ENCODE measurements around the gene REST. TPM values are rescaled to one million over a fixed set of nuclear protein-coding genes. Genes with fewer than 3 reads are reported as not detected.

REST gene
- total and polyA plus RNA-seq, 2 of the 8 experiments (the other 6 are each of a cell fraction or from before 2014, with no cell fraction given), result 10.2 to 66.3 TPM

DNA sequence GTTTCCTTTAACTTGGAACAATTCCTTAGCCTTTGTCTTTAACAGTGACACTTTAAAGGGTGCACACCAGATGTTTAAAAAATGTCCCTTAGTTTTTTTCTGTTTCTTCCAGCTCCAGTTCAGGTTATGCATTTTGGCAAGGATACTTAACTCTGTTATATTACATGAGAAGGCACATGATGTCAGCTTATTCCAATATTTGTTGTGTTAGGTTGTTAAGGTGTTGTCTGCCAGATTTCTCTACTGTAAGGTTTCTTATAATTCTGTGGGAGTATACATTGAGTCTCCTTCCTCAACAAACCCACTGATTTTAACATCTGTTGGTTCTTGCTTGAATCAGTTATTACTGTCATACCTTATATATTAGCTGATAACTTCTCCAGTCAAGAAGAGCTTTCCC lies 33.3 kb downstream of the REST start:
- Histone ChIP-seq H2BK15ac (ENCODE audit: low read length) (no peak overlapping the region), H2BK5ac (ENCODE audit: low read depth, low read length) (no peak overlapping the region), H3K9me3 (ENCODE audit: insufficient read depth in 2 of 2, low read depth in 1 of 2, low read length in 1 of 2) (no peaks in the 10 kb centered on the region), H3K79me2 (ENCODE audit: control insufficient read depth in 1 of 2, insufficient read depth in 2 of 2, low read length in 2 of 2) (no peaks in the 10 kb centered on the region), H3K4me1 (replicated peaks in 1 of 4; ENCODE audit: control insufficient read depth in 3 of 4, insufficient read depth in 4 of 4, low read length in 3 of 4) (no peaks in the 10 kb centered on the region), H3K4ac (replicated peaks; ENCODE audit: insufficient read length, low read depth, low read length) (no peak overlapping the region), H4K8ac (ENCODE audit: extremely low read depth, insufficient read depth, low read length) (no peak overlapping the region), H2BK120ac (replicated peaks; ENCODE audit: low read depth, low read length) (no peak overlapping the region), H3K27me3 (replicated peaks in 1 of 4; ENCODE audit: control insufficient read depth in 3 of 4, extremely low read depth in 1 of 4, insufficient read depth in 3 of 4, low read length in 3 of 4) (no peaks in the 10 kb centered on the region), H3K23me2 (ENCODE audit: low read depth, low read length) (no peaks in the 10 kb centered on the region), H3K18ac (ENCODE audit: extremely low read depth, low read length) (no peak overlapping the region), H3K79me1 (ENCODE audit: low read depth, low read length) (no peaks in the 10 kb centered on the region), H4K20me1 (replicated peaks in 1 of 2; ENCODE audit: control insufficient read depth in 1 of 2, insufficient read depth in 2 of 2, low read length in 2 of 2) (no peaks in the 10 kb centered on the region), H3K56ac (replicated peaks; ENCODE audit: insufficient read length, low read depth, low read length) (no peak overlapping the region), H3K4me3 (ENCODE audit: extremely low read depth in 1 of 4, insufficient read depth in 2 of 4, low read depth in 3 of 4, low read length in 4 of 4) (no peak overlapping the region), H2AFZ (ENCODE audit: low read length) (no peak overlapping the region), H2BK12ac (ENCODE audit: low read depth, low read length) (no peak overlapping the region), H3K14ac (ENCODE audit: insufficient read length) (no peak overlapping the region), H3K23ac (ENCODE audit: insufficient read length) (no peak overlapping the region), H2BK20ac (ENCODE audit: low read length) (no peak overlapping the region), H4K5ac (ENCODE audit: insufficient read length, low read depth, low read length) (no peak overlapping the region), H3K27ac (ENCODE audit: low read depth, low read length) (no peak overlapping the region), H3K9ac (replicated peaks in 1 of 4; ENCODE audit: extremely low read depth in 1 of 4, low read depth in 3 of 4, low read length in 3 of 4) (no peak overlapping the region), H2AK5ac (ENCODE audit: low read depth, low read length) (no peak overlapping the region), H3K36me3 (ENCODE audit: control insufficient read depth in 2 of 4, insufficient read depth in 4 of 4, low read length in 3 of 4) (no peaks in the 10 kb centered on the region; a peak in 2 of 8 replicates), H4K91ac (replicated peaks; ENCODE audit: insufficient read length, low read length) (no peak overlapping the region), H3K4me2 (ENCODE audit: insufficient read depth in 1 of 2, low read depth in 2 of 2, low read length in 2 of 2) (no peak overlapping the region)
- no peak for DNase-seq (ENCODE audit: low read depth in 1 of 2, low spot score in 2 of 2)
- CTCF ChIA-PET (ENCODE audit: partially characterized antibody), result interaction anchor here (1.2 to 1.4 kb wide), 2 partner anchors 8 to 208 kb away, joined by 3 read pairs; no protein-coding TSS in a partner anchor
- POLR2A ChIA-PET (ENCODE audit: partially characterized antibody), result interaction anchor here (1.1 to 2.0 kb wide), 5 partner anchors 9 to 33 kb away, joined by 3 to 6 read pairs (median 4); partner anchors contain the start of gene REST
- no peak for FAIRE-seq
- TF ChIP-seq EP300 (IDR thresholded peaks at IDR 0.05; ENCODE audit: borderline replicate concordance in 1 of 2, low read depth in 2 of 2, low read length in 2 of 2) (no peak), CHD2 (IDR thresholded peaks at IDR 0.05; ENCODE audit: low read length) (no peak), KDM1A (IDR thresholded peaks at IDR 0.05; ENCODE audit: borderline replicate concordance, low read length) (no peak), TAF1 (IDR thresholded peaks at IDR 0.05; ENCODE audit: low read depth, low read length) (no peak), TAF7 (optimal IDR thresholded peaks at IDR 0.05; ENCODE audit: borderline replicate concordance, low read depth, low read length) (no peak), YY1 (IDR thresholded peaks at IDR 0.05; ENCODE audit: low read depth, low read length) (no peak), HDAC6 (IDR thresholded peaks at IDR 0.05; ENCODE audit: low read depth, low read length) (no peak), RNF2 (IDR thresholded peaks at IDR 0.05; ENCODE audit: borderline replicate concordance, low read depth, low read length, missing control alignments, poor library complexity, severe bottlenecking) (no peak)
- TF ChIP-seq, protein P1, sequence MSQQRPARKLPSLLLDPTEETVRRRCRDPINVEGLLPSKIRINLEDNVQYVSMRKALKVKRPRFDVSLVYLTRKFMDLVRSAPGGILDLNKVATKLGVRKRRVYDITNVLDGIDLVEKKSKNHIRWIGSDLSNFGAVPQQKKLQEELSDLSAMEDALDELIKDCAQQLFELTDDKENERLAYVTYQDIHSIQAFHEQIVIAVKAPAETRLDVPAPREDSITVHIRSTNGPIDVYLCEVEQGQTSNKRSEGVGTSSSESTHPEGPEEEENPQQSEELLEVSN (IDR thresholded peaks at IDR 0.05), result no peak

Measured in H1 (cell line).